B cell (primary cell): ENCODE measurements around the gene CR1L. TPM values are rescaled to one million over a fixed set of nuclear protein-coding genes. Genes with fewer than 3 reads are reported as not detected.
"Not testable (repeated sequence)": the region's sequence is repeated elsewhere in the genome, so short reads cannot be mapped to it uniquely, and the experiment has no call there.

ENCODE experiments used
- ATAC-seq: fragments of 200-7000 bp; cut with Tn5 transposase; one replicate; pipeline ENCODE4 v1.10.0; 2021; ENCODE audit warnings: low read depth, mild to moderate bottlenecking, moderate number of reproducible peaks, moderate library complexity
- CTCF ChIA-PET: fragments of 350-600 bp; sonication (Branson Sonifier 250); formaldehyde crosslinking; loops from one replicate; lab custom pipeline; 2021; ENCODE audit warnings: antibody characterized with exemption, inconsistent platforms; lab: Charles Lee
- POLR2A ChIA-PET: fragments of 350-600 bp; sonication (Branson Sonifier 250); formaldehyde crosslinking; loops from one replicate; lab custom pipeline; 2021; ENCODE audit warnings: antibody characterized with exemption; lab: Charles Lee
- DNase-seq: peaks from one replicate; pipeline ENCODE4 v3.0.0; 2013
- H2AFZ ChIP-seq: 2 replicates; pipeline ENCODE4 v1.6.1; 2012; ENCODE audit warnings: mild to moderate bottlenecking, low read depth, low read length; ENCODE audit not compliant: insufficient read depth, poor library complexity, severe bottlenecking
- H3K27ac ChIP-seq, 2 donors: 1 replicate in 1 of 2; 2 replicates in 1 of 2; pipeline ENCODE4 v1.5.1; 2012 to 2013; ENCODE audit warnings: low read length in 2 of 2, mild to moderate bottlenecking in 2 of 2, moderate library complexity in 1 of 2
- H3K27me3 ChIP-seq, 4 experiments: fragments of 200-600 bp in 1 of 4; sonication (generic) in 1 of 4; replicated peaks in 1 of 4; 1 replicate in 2 of 4; 2 replicates in 2 of 4; pipeline versions ENCODE4 v1.6.1 to v1.7.0; 2013 to 2016; ENCODE audit warnings: low read length in 3 of 4, mild to moderate bottlenecking in 2 of 4, mixed read lengths in 1 of 4, moderate library complexity in 1 of 4; ENCODE audit not compliant: insufficient read depth in 4 of 4, control insufficient read depth in 3 of 4; ENCODE audit errors: control extremely low read depth in 1 of 4
- H3K36me3 ChIP-seq, 2 experiments: replicated peaks in 1 of 2; 1 replicate in 1 of 2; 2 replicates in 1 of 2; pipeline versions ENCODE4 v1.6.1 to v1.7.1; 2013; ENCODE audit warnings: low read length in 1 of 2; ENCODE audit not compliant: insufficient read depth in 2 of 2, control insufficient read depth in 1 of 2; ENCODE audit errors: control extremely low read depth in 1 of 2, extremely low read depth in 1 of 2
- H3K4me1 ChIP-seq, 2 donors: fragments of 200-600 bp in 1 of 2; sonication (generic) in 1 of 2; 1 replicate in 1 of 2; 2 replicates in 1 of 2; pipeline versions ENCODE4 v1.5.1 to v1.6.1; 2013 to 2017; ENCODE audit warnings: low read length in 2 of 2; ENCODE audit not compliant: control insufficient read depth in 2 of 2, insufficient read depth in 2 of 2
- H3K4me2 ChIP-seq: replicated peaks from 2 replicates; pipeline ENCODE3; 2012; ENCODE audit warnings: mild to moderate bottlenecking, low read depth, low read length; ENCODE audit not compliant: poor library complexity, severe bottlenecking
- H3K4me3 ChIP-seq, 5 experiments: fragments of 200-600 bp in 1 of 5; sonication (generic) in 1 of 5; 1 replicate in 3 of 5; 2 replicates in 2 of 5; pipeline versions ENCODE4 v1.5.1 to v1.7.0; 2011 to 2016; ENCODE audit warnings: low read length in 4 of 5, mild to moderate bottlenecking in 4 of 5, low read depth in 2 of 5, control low read depth in 1 of 5, moderate library complexity in 1 of 5; ENCODE audit not compliant: insufficient read depth in 1 of 5; ENCODE audit errors: control extremely low read depth in 1 of 5, extremely low read depth in 1 of 5
- H3K79me2 ChIP-seq: fragments of 200-600 bp; sonication (generic); one replicate; pipeline ENCODE4 v1.6.0; 2016; ENCODE audit warnings: low read length; ENCODE audit not compliant: control insufficient read depth, insufficient read depth
- H3K9ac ChIP-seq: fragments of 200-600 bp; sonication (generic); 2 replicates; pipeline ENCODE4 v1.6.1; 2017; ENCODE audit warnings: mild to moderate bottlenecking, low read length, moderate library complexity
- H3K9me3 ChIP-seq, 3 donors: one replicate each; pipeline versions ENCODE4 v1.6.1 to v1.7.1; 2013; ENCODE audit warnings: low read length in 2 of 3; ENCODE audit not compliant: control insufficient read depth in 2 of 3, insufficient read depth in 1 of 3; ENCODE audit errors: control extremely low read depth in 1 of 3
- H4K20me1 ChIP-seq: 2 replicates; pipeline ENCODE4 v1.6.0; 2012; ENCODE audit warnings: mild to moderate bottlenecking, low read length; ENCODE audit not compliant: insufficient read depth, control insufficient read depth, poor library complexity, severe bottlenecking
- H3K27ac Mint-ChIP-seq: one replicate; pipeline ENCODE4 v1.8.0; 2021; ENCODE audit warnings: mixed read lengths
- H3K27me3 Mint-ChIP-seq: one replicate; pipeline ENCODE4 v1.8.0; 2021; ENCODE audit warnings: mixed read lengths
- H3K4me1 Mint-ChIP-seq: one replicate; pipeline ENCODE4 v1.8.0; 2021; ENCODE audit warnings: mixed read lengths
- H3K4me3 Mint-ChIP-seq: one replicate; pipeline ENCODE4 v1.8.0; 2021; ENCODE audit warnings: mixed read lengths
- H3K9me3 Mint-ChIP-seq: one replicate; pipeline ENCODE4 v1.8.0; 2022; ENCODE audit warnings: mixed read lengths; ENCODE audit not compliant: insufficient read depth
- CTCF ChIP-seq: fragments of 200-600 bp; IDR thresholded peaks from one replicate; pipeline ENCODE4 v1.8.0; 2022; ENCODE audit warnings: antibody characterized with exemption, mild to moderate bottlenecking
- EZH2 ChIP-seq: IDR thresholded peaks from 2 replicates; pipeline ENCODE4 v1.6.1; 2012; ENCODE audit warnings: borderline replicate concordance, low read depth, mild to moderate bottlenecking, moderate library complexity, low read length; ENCODE audit not compliant: insufficient read depth, poor library complexity, severe bottlenecking
- WGBS: methylation state at CpG from one replicate; pipeline ENCODE4 v1.1.5; 2013; ENCODE audit warnings: missing lambda C conversion rate; ENCODE audit not compliant: insufficient coverage; 5-methylcytosine and 5-hydroxymethylcytosine counted together
- intact Hi-C: fragments of 100-400 bp; cut with micrococcal nuclease; formaldehyde crosslinking; loops from one replicate; pipeline ENCODE4 v1.10.0; 2022
- polyA plus RNA-seq: library from polyadenylated mRNA; depleted of rRNA; stranded (reverse); fragments of >200 nt; gene quantifications from 2 replicates; pipeline ENCODE4 v1.2.3, GENCODE V29; 2012
- small RNA-seq: library from RNA; depleted of rRNA; stranded (forward); fragments of <200 nt; gene quantifications from one replicate; pipeline ENCODE3, GENCODE V24; 2012; ENCODE audit warnings: low replicate concordance, low read depth; ENCODE audit not compliant: insufficient read length
- total RNA-seq, 2 donors: library from RNA; stranded (reverse); fragments of 120-200 nt in 1 of 2; gene quantifications; 1 replicate in 1 of 2; 2 replicates in 1 of 2; pipeline versions ENCODE4 v1.2.3 to v1.2.4, GENCODE V29; 2013 to 2022

Gene CR1L
- total and polyA plus RNA-seq, 2 donors (not counting 1 experiment from before 2014, with no cell fraction given): 0.07 to 0.59 TPM

DNA sequence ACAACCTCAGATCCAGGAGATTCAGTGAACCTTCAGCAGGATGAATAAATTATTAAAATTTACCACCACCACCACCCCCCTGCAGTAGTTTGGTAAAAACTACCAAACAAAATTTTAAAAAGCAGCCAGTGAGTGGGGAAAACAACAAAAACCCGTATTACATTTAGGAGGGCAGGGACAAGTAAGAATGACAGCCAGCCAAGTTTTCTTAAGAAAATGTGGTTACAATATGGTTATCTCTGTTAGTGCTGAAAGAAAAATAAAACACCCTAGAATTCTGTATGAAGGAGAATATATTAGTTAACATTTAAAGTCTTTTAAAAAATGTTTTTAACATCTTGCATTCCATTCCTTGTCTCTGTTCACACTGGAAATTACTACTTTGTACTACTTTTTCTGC lies 121.6 kb downstream of the CR1L start:
- ChIA-PET CTCF (no interaction called here), POLR2A (no interaction called here)
- no peaks in the 10 kb centered on the region for H4K20me1 ChIP-seq
- H3K36me3 ChIP-seq: peaks cover 6 to 49% of the 10 kb centered on the region in 2 experiments
- H2AFZ ChIP-seq: no peak overlapping the region
- no peaks in the 10 kb centered on the region for H3K4me1 Mint-ChIP-seq
- ATAC-seq (no peak), DNase-seq (no peak)
- no peaks in the 10 kb centered on the region for H3K27me3 ChIP-seq
- peaks cover 0 to 7% (median 0%) of the 10 kb centered on the region in 3 donors for H3K9me3 ChIP-seq
- H3K79me2 ChIP-seq: no peaks in the 10 kb centered on the region
- no peaks in the 10 kb centered on the region for H3K27me3 Mint-ChIP-seq
- intact Hi-C loops: no loop called here
- peaks cover 4% of the 10 kb centered on the region for H3K9me3 Mint-ChIP-seq
- TF ChIP-seq CTCF: no peak
- no peak for TF ChIP-seq EZH2
- no peaks in the 10 kb centered on the region for H3K4me1 ChIP-seq
- H3K4me2 ChIP-seq: no peak overlapping the region
- no peak overlapping the region for H3K4me3 Mint-ChIP-seq
- H3K4me3 ChIP-seq: no peak overlapping the region
- WGBS: no CpG with 5 or more reads among the region's 1 CpG
- H3K27ac Mint-ChIP-seq: no peak overlapping the region
- no peak overlapping the region for H3K27ac ChIP-seq
- H3K9ac ChIP-seq: no peak overlapping the region

DNA sequence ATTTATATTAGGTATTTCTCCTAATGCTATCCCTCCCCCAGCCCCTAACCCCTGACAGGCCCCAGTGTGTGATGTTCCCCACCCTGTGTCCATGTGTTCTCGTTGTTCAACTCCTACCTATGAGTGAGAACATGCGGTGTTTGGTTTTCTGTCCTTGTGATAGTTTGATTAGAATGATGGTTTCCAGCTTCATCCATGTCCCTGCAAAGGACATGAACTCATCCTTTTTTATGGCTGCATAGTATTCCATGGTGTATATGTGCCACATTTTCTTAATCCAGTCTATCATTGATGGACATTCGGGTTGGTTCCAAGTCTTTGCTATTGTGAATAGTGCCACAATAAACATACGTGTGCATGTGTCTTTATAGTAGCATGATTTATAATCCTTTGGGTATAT lies 125.6 kb downstream of the CR1L start:
- H3K4me3 Mint-ChIP-seq, H3K9me3 ChIP-seq, H4K20me1 ChIP-seq, POLR2A ChIA-PET, H3K4me2 ChIP-seq, CTCF ChIA-PET, H3K4me3 ChIP-seq, H3K4me1 ChIP-seq, H3K4me1 Mint-ChIP-seq, H3K27ac ChIP-seq, H3K27me3 Mint-ChIP-seq, H3K27me3 ChIP-seq, DNase-seq, H3K27ac Mint-ChIP-seq, intact Hi-C loops, H3K9ac ChIP-seq, H3K79me2 ChIP-seq, H2AFZ ChIP-seq, ATAC-seq: not testable (repeated sequence)
- peaks cover 11% of the 10 kb centered on the region for H3K9me3 Mint-ChIP-seq
- peaks cover 4 to 25% of the 10 kb centered on the region in 2 experiments for H3K36me3 ChIP-seq
- WGBS: 92% methylated on average over 2 of the region's 4 CpGs

Small RNA genes lying within 50 kb of the gene (small RNA-seq; reads per million reads assigned to genes)
- not detected for gene RNA5SP534

Other genes with a start within 250 kb of the CR1L start
- gene CR2, start 190.8 kb upstream of the CR1L start, total RNA-seq: 28.1 and 30.5 TPM in 2 replicates
- 26.0 and 36.8 TPM in 2 replicates for gene CR2, start 190.8 kb upstream of the CR1L start, polyA plus RNA-seq
- gene CR1, start 149.0 kb upstream of the CR1L start, total RNA-seq: 36.7 and 40.0 TPM in 2 replicates
- 22.0 and 26.4 TPM in 2 replicates for gene CR1, start 149.0 kb upstream of the CR1L start, polyA plus RNA-seq
- gene CD46, start 106.9 kb downstream of the CR1L start, total RNA-seq: 168 and 173 TPM in 2 replicates
- 38.6 and 90.3 TPM in 2 replicates for gene CD46, start 106.9 kb downstream of the CR1L start, polyA plus RNA-seq